DND-41 (cell line): ENCODE results near the gene PITX1.
A peak's percentile ranks its signal among the peaks of the same experiment; 100 is the strongest.

Experiments used
- ATAC-seq: fragments of 200-7000 bp; cut with Tn5 transposase; 3 replicates; pipeline ENCODE4 v1.9.1; 2021; ENCODE audit warnings: low read depth; ENCODE audit not compliant: insufficient read depth
- DNase-seq: peaks from one replicate; pipeline ENCODE4 v3.0.0-alpha.2; 2020
- H2AFZ ChIP-seq: 2 replicates; pipeline ENCODE4 v1.6.0; 2012; ENCODE audit warnings: low read depth, low read length
- H3K27ac ChIP-seq: 2 replicates; pipeline ENCODE4 v1.5.1; 2012; ENCODE audit warnings: low read length, inconsistent platforms
- H3K27me3 ChIP-seq: fragments of 200-600 bp; sonication (generic); 2 replicates; pipeline ENCODE4 v1.6.0; 2012; ENCODE audit warnings: low read length, mild to moderate bottlenecking, inconsistent platforms; ENCODE audit not compliant: insufficient read depth, poor library complexity
- H3K36me3 ChIP-seq: 2 replicates; pipeline ENCODE4 v1.5.1; 2012; ENCODE audit warnings: low read length, inconsistent platforms; ENCODE audit not compliant: insufficient read depth
- H3K4me1 ChIP-seq: 2 replicates; pipeline ENCODE4 v1.5.1; 2012; ENCODE audit warnings: mild to moderate bottlenecking, low read length; ENCODE audit not compliant: insufficient read depth
- H3K4me2 ChIP-seq: 2 replicates; pipeline ENCODE4 v1.6.0; 2012; ENCODE audit warnings: mild to moderate bottlenecking, moderate library complexity, low read length, inconsistent platforms; ENCODE audit not compliant: insufficient read depth
- H3K4me3 ChIP-seq, 2 experiments: fragments of 200-600 bp in 1 of 2; shearing (Covaris generic) in 1 of 2; 2 replicates each; pipeline ENCODE4 v1.5.1; 2012 to 2016; ENCODE audit warnings: inconsistent platforms in 2 of 2, low read length in 2 of 2, mild to moderate bottlenecking in 2 of 2, low read depth in 1 of 2, moderate library complexity in 1 of 2
- H3K79me2 ChIP-seq: 2 replicates; pipeline ENCODE4 v1.6.0; 2012; ENCODE audit warnings: low read length, inconsistent platforms; ENCODE audit not compliant: insufficient read depth
- H3K9ac ChIP-seq: 2 replicates; pipeline ENCODE4 v1.6.0; 2012; ENCODE audit warnings: low read depth, mild to moderate bottlenecking, inconsistent platforms, low read length, moderate library complexity
- H3K9me3 ChIP-seq: 2 replicates; pipeline ENCODE4 v1.5.1; 2012; ENCODE audit warnings: low read length, moderate library complexity, mild to moderate bottlenecking, inconsistent platforms; ENCODE audit not compliant: insufficient read depth, severe bottlenecking
- H4K20me1 ChIP-seq: 2 replicates; pipeline ENCODE4 v1.6.0; 2012; ENCODE audit warnings: low read length; ENCODE audit not compliant: insufficient read depth
- CTCF ChIP-seq: IDR thresholded peaks from 2 replicates; pipeline ENCODE4 v1.5.1; 2012; ENCODE audit warnings: borderline replicate concordance, low read length, moderate library complexity, mild to moderate bottlenecking; ENCODE audit not compliant: poor library complexity, severe bottlenecking; ENCODE audit errors: extremely low read depth
- EZH2 ChIP-seq: IDR thresholded peaks from 3 replicates; pipeline ENCODE4 v1.6.1; 2012; ENCODE audit warnings: borderline replicate concordance, low read depth, mild to moderate bottlenecking, moderate library complexity, low read length, inconsistent platforms; ENCODE audit not compliant: severe bottlenecking

PITX1 gene

GRCh38 chr5:135069895-135070657, 36.0 kb upstream of the PITX1 start:
- no peaks in the 10 kb centered on the region for H3K9me3 ChIP-seq
- H3K27ac ChIP-seq, result no peak overlapping the region
- H3K9ac ChIP-seq, result no peak overlapping the region
- no peak overlapping the region for H3K4me3 ChIP-seq
- H3K36me3 ChIP-seq, result no peaks in the 10 kb centered on the region
- H4K20me1 ChIP-seq, result no peaks in the 10 kb centered on the region
- H3K4me1 ChIP-seq, result no peaks in the 10 kb centered on the region
- H3K79me2 ChIP-seq, result no peaks in the 10 kb centered on the region
- H3K4me2 ChIP-seq, result no peak overlapping the region
- no peak for TF ChIP-seq EZH2
- no peak for TF ChIP-seq CTCF
- peaks cover 4% of the 10 kb centered on the region for H3K27me3 ChIP-seq
- no peak overlapping the region for H2AFZ ChIP-seq
- ATAC-seq (peak; percentile 22; the same call in 1 of the 3 replicates), DNase-seq (no peak)

DNA sequence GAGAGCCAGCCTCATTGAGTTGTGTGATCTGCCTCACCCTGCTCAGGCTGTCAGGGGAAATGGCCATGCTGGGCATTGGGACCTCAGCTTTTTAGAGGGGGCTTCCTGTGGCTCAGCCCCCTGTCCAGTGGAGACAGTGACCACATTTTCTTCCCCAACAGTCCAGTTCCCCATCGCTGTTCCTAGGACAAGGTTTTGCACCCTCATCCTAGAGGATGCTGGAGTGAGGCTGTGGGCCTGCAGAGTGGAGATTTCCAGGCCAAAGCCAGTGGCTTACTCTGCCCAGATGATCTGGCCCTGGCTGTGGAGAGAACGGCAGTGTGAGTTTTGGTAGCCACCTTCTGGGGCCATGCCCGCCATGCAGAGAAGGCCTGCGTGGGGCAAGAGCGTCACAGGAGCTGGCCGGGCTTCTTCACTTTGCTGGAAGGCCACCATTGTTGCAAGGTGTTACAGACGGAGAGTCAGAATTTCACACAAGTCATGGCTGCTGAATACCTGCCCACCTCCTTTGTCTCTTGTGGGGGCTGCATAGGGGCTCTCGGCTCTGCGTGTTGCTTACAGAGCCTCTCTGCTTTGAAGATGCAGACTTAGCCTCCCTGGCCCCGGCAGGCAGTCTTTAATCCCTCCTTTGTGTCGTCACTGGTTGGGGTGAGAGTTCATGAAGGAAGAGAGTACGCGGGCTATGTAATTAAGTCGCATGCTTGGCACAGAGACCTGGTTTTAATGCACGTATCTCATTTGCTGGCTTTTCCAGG, 35.2 kb upstream of the PITX1 start:
- Histone ChIP-seq H3K27ac (no peak overlapping the region), H3K27me3 (peaks cover 4% of the 10 kb centered on the region), H3K9me3 (no peaks in the 10 kb centered on the region), H3K36me3 (no peaks in the 10 kb centered on the region), H3K4me1 (no peaks in the 10 kb centered on the region), H2AFZ (no peak overlapping the region), H3K79me2 (no peaks in the 10 kb centered on the region), H3K4me2 (no peak overlapping the region), H4K20me1 (no peaks in the 10 kb centered on the region), H3K9ac (no peak overlapping the region), H3K4me3 (no peak overlapping the region)
- TF ChIP-seq CTCF (no peak), EZH2 (no peak)
- ATAC-seq (no peak), DNase-seq (no peak)

DNA sequence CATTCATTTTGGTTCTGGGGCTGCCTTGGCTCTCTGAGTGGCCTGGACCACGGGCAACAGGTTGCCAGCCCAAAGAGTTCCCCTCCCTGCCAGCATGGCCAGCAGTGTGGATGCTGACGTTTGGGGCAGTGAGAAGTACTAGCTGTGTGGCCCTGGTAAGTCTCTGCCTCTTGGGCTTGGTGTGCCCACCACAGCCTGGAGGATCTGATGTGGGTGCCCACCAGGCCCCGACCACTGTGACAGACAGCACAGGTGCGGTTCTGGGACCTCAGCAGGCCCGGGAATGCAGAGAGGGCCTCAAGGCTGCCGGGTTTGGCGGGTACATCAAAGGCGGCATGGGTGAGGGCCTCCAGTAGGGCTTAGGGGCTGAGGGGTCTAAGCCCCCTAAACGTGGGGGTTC, 33.6 kb upstream of the PITX1 start:
- Histone ChIP-seq H3K9ac (no peak overlapping the region), H3K4me2 (no peak overlapping the region), H3K9me3 (no peaks in the 10 kb centered on the region), H3K27me3 (peaks cover 4% of the 10 kb centered on the region), H2AFZ (no peak overlapping the region), H3K79me2 (no peaks in the 10 kb centered on the region), H3K4me1 (no peaks in the 10 kb centered on the region), H3K36me3 (no peaks in the 10 kb centered on the region), H3K27ac (no peak overlapping the region), H4K20me1 (no peaks in the 10 kb centered on the region), H3K4me3 (no peak overlapping the region)
- no peak for DNase-seq
- TF ChIP-seq CTCF (no peak), EZH2 (no peak)
- peak; percentile 42; the same call in 1 of the 3 replicates for ATAC-seq
